CD1c-positive myeloid dendritic cell (primary cell): ENCODE results near the gene KLF2.

Experiments used
- DNase-seq: peaks from one replicate; pipeline ENCODE4 v3.0.0-alpha.2; 2016; ENCODE audit errors: extremely low spot score

The KLF2 gene

GRCh38 chr19:16375157-16375935, 50.7 kb downstream of the KLF2 start:
- no peak for DNase-seq

- no peak for DNase-seq
Observed at GRCh38 chr19:16375936-16376185, 51.2 kb downstream of the KLF2 start.

GRCh38 chr19:16376241-16376640, 51.6 kb downstream of the KLF2 start:
- no peak for DNase-seq

GRCh38 chr19:16376649-16377048, 52.0 kb downstream of the KLF2 start:
- no peak for DNase-seq

- DNase-seq = no peak
Observed at GRCh38 chr19:16377521-16377920, 52.9 kb downstream of the KLF2 start.
